H9 (cell line): ENCODE measurements around the gene MB21D2. TPM values are rescaled to one million over a fixed set of nuclear protein-coding genes. Genes with fewer than 3 reads are reported as not detected.

Experiments used
- DNase-seq: peaks from one replicate; pipeline ENCODE4 v3.0.0-alpha.2; 2017
- H2AFZ ChIP-seq: one replicate; pipeline ENCODE4 v1.6.1; 2013; ENCODE audit warnings: mild to moderate bottlenecking, low read length, control low read depth, moderate library complexity
- H2AK5ac ChIP-seq: 2 replicates; pipeline ENCODE4 v1.6.1; 2013; ENCODE audit warnings: low read length, control low read depth, mixed read lengths; ENCODE audit not compliant: insufficient read length
- H2BK120ac ChIP-seq: one replicate; pipeline ENCODE4 v1.6.1; 2013; ENCODE audit warnings: low read depth, mild to moderate bottlenecking, low read length, control low read depth, inconsistent platforms; ENCODE audit not compliant: poor library complexity, severe bottlenecking
- H2BK12ac ChIP-seq: 2 replicates; pipeline ENCODE4 v1.6.1; 2013; ENCODE audit warnings: low read length, control low read depth, mixed read lengths, low read depth; ENCODE audit not compliant: insufficient read length
- H2BK15ac ChIP-seq: 2 replicates; pipeline ENCODE4 v1.6.1; 2013; ENCODE audit warnings: low read depth, low read length, control low read depth
- H2BK20ac ChIP-seq: one replicate; pipeline ENCODE4 v1.6.1; 2013; ENCODE audit warnings: low read depth, mild to moderate bottlenecking, low read length, control low read depth, inconsistent platforms; ENCODE audit not compliant: poor library complexity, severe bottlenecking
- H2BK5ac ChIP-seq: 2 replicates; pipeline ENCODE4 v1.6.1; 2013; ENCODE audit warnings: low read length, control low read depth, mixed read lengths; ENCODE audit not compliant: insufficient read length
- H3K14ac ChIP-seq: 2 replicates; pipeline ENCODE4 v1.6.1; 2013; ENCODE audit warnings: low read length, control low read depth; ENCODE audit not compliant: insufficient read depth
- H3K18ac ChIP-seq: 2 replicates; pipeline ENCODE4 v1.6.1; 2013; ENCODE audit warnings: low read depth, mild to moderate bottlenecking, mixed read lengths, low read length, control low read depth; ENCODE audit not compliant: insufficient read length
- H3K23ac ChIP-seq: 2 replicates; pipeline ENCODE4 v1.6.1; 2013; ENCODE audit warnings: low read length, control low read depth, mixed read lengths, low read depth; ENCODE audit not compliant: insufficient read length
- H3K23me2 ChIP-seq: 2 replicates; pipeline ENCODE4 v1.6.1; 2013; ENCODE audit warnings: low read depth, mild to moderate bottlenecking, mixed read lengths, low read length, control low read depth; ENCODE audit not compliant: insufficient read length, poor library complexity, severe bottlenecking
- H3K27ac ChIP-seq: 2 replicates; pipeline ENCODE4 v1.5.1; 2013; ENCODE audit warnings: low read length, control low read depth, mixed read lengths, low read depth; ENCODE audit not compliant: insufficient read length
- H3K27me3 ChIP-seq: 2 replicates; pipeline ENCODE4 v1.6.1; 2013; ENCODE audit warnings: low read length, control low read depth, inconsistent platforms; ENCODE audit not compliant: insufficient read depth
- H3K4ac ChIP-seq: 2 replicates; pipeline ENCODE4 v1.6.1; 2013; ENCODE audit warnings: low read depth, mild to moderate bottlenecking, control low read depth, inconsistent platforms, low read length, moderate library complexity
- H3K4me1 ChIP-seq: 2 replicates; pipeline ENCODE4 v1.6.1; 2013; ENCODE audit warnings: low read length, control low read depth, inconsistent platforms; ENCODE audit not compliant: insufficient read depth
- H3K4me2 ChIP-seq: 2 replicates; pipeline ENCODE4 v1.6.1; 2013; ENCODE audit warnings: low read length, control low read depth, mixed read lengths; ENCODE audit not compliant: insufficient read length, insufficient read depth
- H3K56ac ChIP-seq: 2 replicates; pipeline ENCODE4 v1.6.1; 2013; ENCODE audit warnings: low read depth, mild to moderate bottlenecking, mixed read lengths, low read length, control low read depth; ENCODE audit not compliant: insufficient read length
- H3K79me1 ChIP-seq: 2 replicates; pipeline ENCODE4 v1.6.1; 2013; ENCODE audit warnings: low read depth, mild to moderate bottlenecking, moderate library complexity, low read length, control low read depth, inconsistent platforms; ENCODE audit not compliant: insufficient read depth, poor library complexity, severe bottlenecking
- H3K79me2 ChIP-seq: 2 replicates; pipeline ENCODE4 v1.6.1; 2013; ENCODE audit warnings: low read length, control low read depth, inconsistent platforms; ENCODE audit not compliant: insufficient read depth
- H3K9ac ChIP-seq: 2 replicates; pipeline ENCODE4 v1.6.1; 2013; ENCODE audit warnings: low read length, control low read depth, mixed read lengths; ENCODE audit not compliant: insufficient read length; ENCODE audit errors: extremely low read depth
- H3K9me3 ChIP-seq: one replicate; pipeline ENCODE4 v1.6.1; 2013; ENCODE audit warnings: low read depth, low read length, inconsistent platforms; ENCODE audit not compliant: control insufficient read depth
- H3T11ph ChIP-seq: one replicate; pipeline ENCODE4 v1.6.1; 2013; ENCODE audit warnings: mild to moderate bottlenecking, low read length, control low read depth, inconsistent platforms
- H4K20me1 ChIP-seq: one replicate; pipeline ENCODE4 v1.6.1; 2013; ENCODE audit not compliant: control insufficient read depth, insufficient read length, insufficient read depth
- H4K5ac ChIP-seq: 2 replicates; pipeline ENCODE4 v1.6.1; 2013; ENCODE audit warnings: low read depth, mild to moderate bottlenecking, mixed read lengths, low read length, control low read depth; ENCODE audit not compliant: insufficient read length
- H4K8ac ChIP-seq: replicated peaks from 2 replicates; pipeline ENCODE4 v1.6.1; 2013; ENCODE audit warnings: low read length, control low read depth, mixed read lengths, low read depth; ENCODE audit not compliant: insufficient read length
- H4K91ac ChIP-seq: 2 replicates; pipeline ENCODE4 v1.6.1; 2013; ENCODE audit warnings: low read depth, mild to moderate bottlenecking, moderate library complexity, mixed read lengths, low read length, control low read depth; ENCODE audit not compliant: insufficient read length
- H3K27ac Mint-ChIP-seq, 3 experiments: 2 replicates in 2 of 3; 3 replicates in 1 of 3; pipeline ENCODE4 v1.8.0; 2020 to 2021; ENCODE audit warnings: mixed read lengths in 3 of 3, mild to moderate bottlenecking in 1 of 3, moderate library complexity in 1 of 3
- H3K27me3 Mint-ChIP-seq: 2 replicates; pipeline ENCODE4 v1.8.0; 2021; ENCODE audit warnings: low read depth, mild to moderate bottlenecking, moderate library complexity, mixed read lengths
- H3K36me3 Mint-ChIP-seq, 3 experiments: 2 replicates in 2 of 3; 3 replicates in 1 of 3; pipeline ENCODE4 v1.8.0; 2020 to 2021; ENCODE audit warnings: low read depth in 3 of 3, mixed read lengths in 3 of 3; ENCODE audit not compliant: insufficient read depth in 1 of 3
- H3K4me1 Mint-ChIP-seq, 2 experiments: 2 replicates each; pipeline ENCODE4 v1.8.0; 2020; ENCODE audit warnings: mixed read lengths in 2 of 2
- H3K4me3 Mint-ChIP-seq, 2 experiments: 2 replicates in 1 of 2; 3 replicates in 1 of 2; pipeline ENCODE4 v1.8.0; 2020 to 2021; ENCODE audit warnings: mild to moderate bottlenecking in 2 of 2, mixed read lengths in 2 of 2, moderate library complexity in 1 of 2
- H3K9me3 Mint-ChIP-seq, 2 experiments: 2 replicates in 1 of 2; 3 replicates in 1 of 2; pipeline ENCODE4 v1.8.0; 2020; ENCODE audit warnings: mild to moderate bottlenecking in 2 of 2, mixed read lengths in 2 of 2, moderate library complexity in 1 of 2
- WGBS: extraction: QIAGEN DNeasy Blood & Tissue Kit; methylation state at CpG from one replicate; pipeline ENCODE4 v1.1.7; 2013; ENCODE audit warnings: missing lambda C conversion rate, low lambda C conversion rate, mixed read lengths; ENCODE audit not compliant: insufficient read length; ENCODE audit errors: extremely low coverage; 5-methylcytosine and 5-hydroxymethylcytosine counted together
- total RNA-seq: library from RNA; stranded (reverse); gene quantifications from 2 replicates; pipeline ENCODE4 v1.2.1, GENCODE V29; 2021
- TF ChIP-seq, protein P1 (sequence below): fragments of 200-600 bp; sonication (generic); conservative IDR thresholded peaks from 3 replicates; pipeline ENCODE4 v1.8.0; 2021; ENCODE audit warnings: antibody characterized with exemption, mild to moderate bottlenecking

MB21D2 gene
- total RNA-seq, 1 experiment from 2014 or later, result 19.1 TPM

GRCh38 chr3:192929755-192930547 is 12.3 kb upstream of the MB21D2 start:
- WGBS, result no CpG with 5 or more reads among the region's 9 CpGs
- H4K91ac ChIP-seq, result no peak overlapping the region
- H3K56ac ChIP-seq, result no peak overlapping the region
- H4K8ac ChIP-seq, result no peak overlapping the region
- no peak overlapping the region for H2BK120ac ChIP-seq
- no peak overlapping the region for H3K27ac ChIP-seq
- no peak overlapping the region for H3K4ac ChIP-seq
- no peak overlapping the region for H4K5ac ChIP-seq
- H2BK5ac ChIP-seq, result no peak overlapping the region
- Mint-ChIP-seq H3K9me3 (no peaks in the 10 kb centered on the region), H3K27ac (no peak overlapping the region; a peak in 1 of 7 replicates), H3K4me3 (no peak overlapping the region), H3K4me1 (peaks cover 5 to 7% of the 10 kb centered on the region in 2 experiments; a peak in 3 of 4 replicates), H3K36me3 (no peaks in the 10 kb centered on the region), H3K27me3 (no peaks in the 10 kb centered on the region)
- H2BK15ac ChIP-seq, result no peak overlapping the region
- H3T11ph ChIP-seq, result no peak overlapping the region
- H2AFZ ChIP-seq, result no peak overlapping the region
- H2BK12ac ChIP-seq, result no peak overlapping the region
- no peak for DNase-seq
- H3K23ac ChIP-seq, result no peak overlapping the region
- H3K4me2 ChIP-seq, result no peak overlapping the region
- no peaks in the 10 kb centered on the region for H4K20me1 ChIP-seq
- H3K9me3 ChIP-seq, result no peaks in the 10 kb centered on the region
- no peak overlapping the region for H3K18ac ChIP-seq
- TF ChIP-seq, protein P1, sequence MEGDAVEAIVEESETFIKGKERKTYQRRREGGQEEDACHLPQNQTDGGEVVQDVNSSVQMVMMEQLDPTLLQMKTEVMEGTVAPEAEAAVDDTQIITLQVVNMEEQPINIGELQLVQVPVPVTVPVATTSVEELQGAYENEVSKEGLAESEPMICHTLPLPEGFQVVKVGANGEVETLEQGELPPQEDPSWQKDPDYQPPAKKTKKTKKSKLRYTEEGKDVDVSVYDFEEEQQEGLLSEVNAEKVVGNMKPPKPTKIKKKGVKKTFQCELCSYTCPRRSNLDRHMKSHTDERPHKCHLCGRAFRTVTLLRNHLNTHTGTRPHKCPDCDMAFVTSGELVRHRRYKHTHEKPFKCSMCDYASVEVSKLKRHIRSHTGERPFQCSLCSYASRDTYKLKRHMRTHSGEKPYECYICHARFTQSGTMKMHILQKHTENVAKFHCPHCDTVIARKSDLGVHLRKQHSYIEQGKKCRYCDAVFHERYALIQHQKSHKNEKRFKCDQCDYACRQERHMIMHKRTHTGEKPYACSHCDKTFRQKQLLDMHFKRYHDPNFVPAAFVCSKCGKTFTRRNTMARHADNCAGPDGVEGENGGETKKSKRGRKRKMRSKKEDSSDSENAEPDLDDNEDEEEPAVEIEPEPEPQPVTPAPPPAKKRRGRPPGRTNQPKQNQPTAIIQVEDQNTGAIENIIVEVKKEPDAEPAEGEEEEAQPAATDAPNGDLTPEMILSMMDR, result no peak
- no peak overlapping the region for H3K14ac ChIP-seq
- H3K79me1 ChIP-seq, result no peaks in the 10 kb centered on the region
- no peaks in the 10 kb centered on the region for H3K23me2 ChIP-seq
- H2BK20ac ChIP-seq, result no peak overlapping the region
- H3K27me3 ChIP-seq, result no peaks in the 10 kb centered on the region; the same call in 1 of the 2 replicates
- H3K9ac ChIP-seq, result no peak overlapping the region
- no peak overlapping the region for H2AK5ac ChIP-seq
- no peaks in the 10 kb centered on the region for H3K79me2 ChIP-seq
- H3K4me1 ChIP-seq, result no peaks in the 10 kb centered on the region
